ENCODE results near the gene MCF2L2.

The MCF2L2 gene

GRCh38 chr3:183357564-183358079, 70.8 kb downstream of the MCF2L2 start:
- no peak for DNase-seq

DNA sequence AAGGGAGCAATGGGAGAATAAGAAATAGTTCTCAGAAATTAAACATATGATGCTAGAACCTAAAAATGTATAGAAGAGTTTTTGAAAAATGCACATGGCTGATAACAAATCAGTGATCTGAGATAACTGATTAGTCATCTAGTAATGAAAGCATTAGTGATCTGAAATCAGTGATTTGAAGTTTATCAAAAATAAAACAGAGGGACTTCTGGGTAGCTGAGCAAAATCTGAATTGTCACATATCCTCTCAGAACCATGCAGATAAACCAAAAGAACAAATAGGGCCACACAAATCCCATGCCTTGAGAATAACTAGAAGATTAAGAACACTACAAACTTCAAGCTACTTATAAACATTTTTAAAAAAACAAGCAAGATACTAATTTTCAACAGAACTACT, 71.5 kb downstream of the MCF2L2 start:
- DNase-seq: no peak

DNA sequence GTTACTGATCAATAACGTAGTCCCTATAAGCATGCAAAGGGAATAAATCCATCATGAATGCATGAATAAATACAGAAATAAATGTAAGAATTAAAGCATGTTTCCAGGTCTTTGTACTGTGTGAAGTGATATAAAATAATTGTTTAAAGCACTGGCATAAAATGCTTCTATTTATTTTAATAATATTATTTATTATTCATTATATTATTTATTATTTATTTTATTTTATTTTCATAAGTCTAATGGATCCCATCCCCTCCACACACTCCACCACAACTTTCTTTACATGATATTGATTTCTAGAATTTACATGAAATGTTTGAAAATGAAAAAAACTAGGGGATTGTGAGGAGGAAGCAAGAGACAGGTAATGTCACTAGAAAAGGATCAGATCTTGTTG, 73.5 kb downstream of the MCF2L2 start:
- no peak for DNase-seq

- no peak for DNase-seq
Measured at GRCh38 chr3:183354325-183354831, 74.0 kb downstream of the MCF2L2 start.

DNA sequence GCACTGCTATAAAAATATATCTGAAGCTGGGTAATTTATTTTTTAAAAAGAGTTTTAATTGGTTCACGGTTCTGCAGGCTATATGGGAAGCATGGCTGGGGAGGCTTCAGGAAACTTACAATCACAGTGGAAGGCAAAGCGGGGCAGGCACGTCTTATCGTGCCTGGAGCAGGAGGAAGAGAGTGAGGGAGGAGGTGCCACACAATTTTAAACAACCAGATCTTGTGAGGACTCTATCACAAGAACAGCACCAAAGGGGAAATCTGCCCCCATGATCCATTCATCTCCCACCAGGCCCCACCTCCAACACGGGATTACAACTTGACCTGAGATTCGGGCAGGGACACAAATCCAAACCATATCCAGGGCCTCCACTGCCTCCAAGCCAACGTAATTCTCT, 75.0 kb downstream of the MCF2L2 start:
- no peak for DNase-seq

DNA sequence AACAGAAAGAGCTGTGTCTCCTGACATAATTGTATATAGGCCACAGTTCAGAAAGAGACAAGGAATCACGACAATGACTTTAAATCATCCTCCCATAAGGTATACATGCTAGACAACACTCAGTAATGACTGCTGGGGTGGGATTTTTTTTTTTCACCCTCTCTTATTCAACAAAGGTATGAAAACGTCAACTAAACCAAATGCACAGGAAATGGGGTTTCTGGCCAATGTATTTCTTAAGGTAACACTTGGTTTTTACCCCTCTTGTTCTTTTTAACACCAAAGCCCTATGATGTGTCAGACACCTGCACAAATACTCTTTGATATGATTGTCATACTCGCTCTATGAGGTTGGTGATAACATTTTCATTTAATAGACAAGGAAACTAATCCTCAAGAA, 78.3 kb downstream of the MCF2L2 start:
- no peak for DNase-seq

GRCh38 chr3:183349421-183350157, 78.8 kb downstream of the MCF2L2 start:
- peak; percentile 6 for DNase-seq

- no peak for DNase-seq
Measured at GRCh38 chr3:183342824-183343223, 85.6 kb downstream of the MCF2L2 start.

- DNase-seq: peak; percentile 59
Measured at GRCh38 chr3:183341545-183342288, 86.7 kb downstream of the MCF2L2 start.

DNA sequence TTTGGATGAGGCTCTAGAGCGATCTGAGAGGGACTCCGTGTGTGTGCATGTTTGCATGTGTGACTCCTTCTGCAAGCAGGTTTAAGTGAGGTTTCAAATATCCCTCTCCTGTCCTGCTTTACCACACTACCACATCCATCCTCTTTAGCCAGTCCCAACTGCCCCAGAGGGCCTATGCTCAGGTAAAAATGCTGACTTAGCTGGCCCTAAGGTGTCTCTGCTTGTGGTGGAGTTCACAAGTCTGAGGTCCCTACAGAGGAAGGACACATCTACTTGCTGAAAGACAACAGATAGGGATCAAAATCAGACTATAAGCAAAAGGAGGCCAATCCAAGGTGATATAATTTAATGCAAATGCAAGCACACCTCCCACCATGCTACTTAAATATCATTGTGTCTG, 88.2 kb downstream of the MCF2L2 start:
- DNase-seq: peak; percentile 5

GRCh38 chr3:183339461-183340086, 88.8 kb downstream of the MCF2L2 start:
- no peak for DNase-seq

DNA sequence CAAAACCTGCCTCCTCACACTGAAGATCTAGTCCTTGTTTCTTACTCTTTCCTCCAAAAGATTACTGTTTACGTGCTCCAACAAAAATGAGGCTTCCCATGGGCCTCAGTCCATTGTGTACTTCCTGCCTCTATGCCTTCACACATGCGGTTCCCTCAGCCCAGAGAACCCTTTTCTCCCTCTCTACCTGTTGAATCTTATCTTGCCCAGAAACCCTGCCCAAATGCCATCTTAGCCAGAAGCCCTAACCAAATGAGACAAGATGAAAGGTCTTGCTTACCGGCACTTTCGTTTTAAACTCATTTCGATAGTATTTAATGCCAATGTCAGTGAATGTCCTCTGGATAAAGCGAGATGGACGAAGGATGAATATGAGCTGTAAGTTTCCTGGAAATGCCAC, 89.9 kb downstream of the MCF2L2 start:
- DNase-seq: no peak

DNA sequence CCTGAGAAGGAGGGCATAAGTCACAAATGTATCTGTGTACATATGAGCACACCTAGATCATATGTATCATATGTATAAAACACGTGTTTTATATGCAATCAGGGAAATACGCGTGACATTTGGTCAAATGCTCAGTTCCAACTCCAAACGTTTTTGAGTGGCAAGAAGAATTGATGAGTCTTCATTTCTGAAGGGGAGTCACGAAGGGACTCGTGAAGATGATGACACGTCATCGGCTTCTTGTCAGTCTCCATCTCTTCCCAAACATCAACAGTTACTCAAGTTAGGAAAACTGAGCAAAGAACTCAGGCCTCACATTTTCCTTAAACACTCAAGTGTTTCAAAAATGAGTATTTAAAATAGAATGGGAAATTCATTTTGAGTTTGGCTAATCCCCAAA, 95.9 kb downstream of the MCF2L2 start:
- DNase-seq: no peak

DNA sequence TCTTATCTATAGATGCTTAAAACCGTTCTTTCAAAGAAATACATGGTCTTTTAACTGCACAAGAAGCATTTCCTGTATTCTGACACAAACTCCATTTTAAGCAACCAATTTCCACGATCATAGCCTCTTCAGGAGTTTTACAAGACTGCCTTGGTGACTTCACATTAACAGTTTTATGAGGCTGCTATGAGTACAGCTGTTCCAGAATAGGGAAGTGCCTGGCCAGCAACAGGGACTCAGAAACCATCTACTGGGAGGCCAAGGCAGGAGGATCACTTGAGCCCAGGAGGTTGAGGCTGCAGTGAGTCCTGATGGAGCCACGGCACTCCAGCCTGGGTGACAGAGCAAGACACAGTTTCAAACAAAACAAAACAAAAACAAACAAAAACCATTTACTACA, 96.9 kb downstream of the MCF2L2 start:
- DNase-seq: no peak

DNA sequence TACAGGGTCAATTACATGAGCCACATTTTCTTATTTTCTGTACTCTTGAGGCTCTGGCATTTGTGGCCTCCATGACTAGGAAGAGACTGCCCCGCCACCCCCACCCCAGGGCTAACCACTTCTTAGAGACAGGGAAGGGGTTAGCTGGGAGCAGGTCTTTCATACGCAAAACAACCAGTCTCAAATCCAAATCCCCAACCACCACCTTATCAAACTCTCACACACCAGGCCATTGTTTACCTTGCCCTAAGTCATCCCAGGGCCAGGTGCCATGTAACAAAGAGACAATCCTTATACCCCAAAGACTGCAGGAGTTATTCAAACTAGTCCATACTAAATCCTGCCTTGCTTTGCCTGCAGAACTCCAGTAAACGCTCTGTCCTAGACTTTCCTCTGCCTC, 97.5 kb downstream of the MCF2L2 start:
- DNase-seq: peak; percentile 13

DNA sequence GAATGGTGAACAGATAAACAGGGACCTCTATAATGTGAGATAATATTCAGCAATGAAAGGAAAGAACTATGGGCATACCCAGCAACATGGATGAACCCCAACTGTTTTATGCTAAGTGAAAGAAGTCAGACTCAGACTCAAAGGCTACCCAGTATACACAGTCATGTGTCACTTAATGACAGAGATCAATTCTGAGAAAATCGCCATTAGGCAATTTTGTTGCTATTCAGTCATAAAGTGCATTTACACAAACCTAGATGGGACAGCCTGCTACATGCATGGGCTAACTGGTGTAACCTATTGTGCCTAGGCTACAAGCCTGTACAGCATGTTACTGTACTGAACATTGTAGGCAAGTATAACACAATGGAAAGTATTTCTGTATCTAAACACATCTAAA, 98.9 kb downstream of the MCF2L2 start:
- no peak for DNase-seq

DNA sequence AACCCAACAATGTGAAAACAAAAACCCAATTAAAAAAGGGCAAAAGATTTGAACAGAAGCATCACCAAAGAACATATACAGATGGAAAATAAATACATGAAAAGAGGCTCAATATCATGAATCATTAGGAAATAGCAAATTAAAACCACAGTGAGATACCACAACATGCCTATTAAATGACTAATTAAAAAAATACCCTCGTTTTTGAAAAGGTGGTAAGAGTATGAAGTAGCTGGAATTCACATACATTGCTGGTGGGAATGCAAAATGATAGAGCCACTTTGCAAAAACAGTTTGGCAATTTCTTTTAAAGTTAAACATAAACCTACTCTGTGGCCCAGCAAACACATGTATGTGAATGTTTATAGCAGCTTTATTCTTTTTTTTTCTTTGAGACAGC, 99.6 kb downstream of the MCF2L2 start:
- no peak for DNase-seq

- DNase-seq: no peak
Measured at GRCh38 chr3:183328164-183328563, 100.3 kb downstream of the MCF2L2 start.

- DNase-seq: no peak
Measured at GRCh38 chr3:183327343-183327742, 101.1 kb downstream of the MCF2L2 start.

DNA sequence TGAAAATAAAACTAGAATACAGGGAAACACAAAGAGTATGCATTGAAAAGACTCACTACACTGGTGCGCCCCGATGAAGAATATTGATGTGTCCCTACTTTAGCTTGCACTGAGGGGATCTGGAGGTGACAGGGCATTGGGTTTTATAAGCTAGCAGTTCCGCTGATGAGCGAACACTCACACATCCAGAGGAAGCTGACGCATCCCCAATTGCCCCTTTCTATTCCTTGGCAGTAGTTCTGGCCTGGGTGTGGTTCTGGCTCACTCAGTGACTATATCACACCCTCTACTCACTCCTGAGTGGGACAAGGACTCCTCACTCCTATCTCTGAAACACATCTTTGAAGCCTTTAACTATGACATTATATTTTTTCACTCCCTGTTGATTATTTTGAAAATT, 104.3 kb downstream of the MCF2L2 start:
- DNase-seq: no peak

- DNase-seq: no peak
Measured at GRCh38 chr3:183319371-183319770, 109.0 kb downstream of the MCF2L2 start.

GRCh38 chr3:183318877-183319276, 109.5 kb downstream of the MCF2L2 start:
- DNase-seq: no peak

Data from NCI-H510A (cell line).